ENCODE data around the gene NFATC2. TPM values are rescaled to one million over a fixed set of nuclear protein-coding genes. Genes with fewer than 3 reads are reported as not detected.

NFATC2 gene
- total RNA-seq, 1 experiment from 2014 or later: 5.0 TPM

GRCh38 chr20:51451484-51451883 is 91.0 kb downstream of the NFATC2 start:
- TF ChIP-seq TCF7L2 (IDR thresholded peaks at IDR 0.05; ENCODE audit: borderline replicate concordance, extremely low read depth, insufficient read depth, insufficient read length) (no peak), FOSL1 (IDR thresholded peaks at IDR 0.05; ENCODE audit: low read depth) (no peak), SP1 (IDR thresholded peaks at IDR 0.05; ENCODE audit: low read depth) (no peak), YY1 (IDR thresholded peaks at IDR 0.05; ENCODE audit: extremely low read depth, insufficient replicate concordance, low read depth, low read length) (no peak), ELF1 (IDR thresholded peaks at IDR 0.05; ENCODE audit: borderline replicate concordance, low read depth) (no peak), SRF (IDR thresholded peaks at IDR 0.05; ENCODE audit: low read depth) (no peak), CBX3 (IDR thresholded peaks at IDR 0.05; ENCODE audit: low read depth) (no peak)
- no peaks in the 10 kb centered on the region for H4K20me1 ChIP-seq (ENCODE audit: insufficient read depth)
- ChIA-PET RAD21 (ENCODE audit: low non-redundant PET in 1 of 2, low total read pairs in 2 of 2, uncharacterized antibody in 2 of 2, unreplicated experiment in 2 of 2) (no interaction called here), CTCF (no interaction called here), POLR2A (no interaction called here)
- no TSS peak for BruUV-seq (replicated peaks)
- no peaks in the 10 kb centered on the region for H3K27me3 ChIP-seq (ENCODE audit: insufficient read depth, low read length)
- peaks cover 5 to 7% of the 10 kb centered on the region in 2 experiments; a peak in 1 of 4 replicates for H3K9me3 ChIP-seq (ENCODE audit: control insufficient read depth in 1 of 2, insufficient read depth in 1 of 2, low read depth in 1 of 2, low read length in 2 of 2)
- H3K4me2 ChIP-seq (ENCODE audit: low read length): no peak overlapping the region
- H3K79me2 ChIP-seq (ENCODE audit: insufficient read depth, low read length): no peaks in the 10 kb centered on the region
- no peak overlapping the region for H3K4me3 ChIP-seq (replicated peaks in 1 of 2; ENCODE audit: low read depth in 1 of 2, low read length in 2 of 2)
- H3K27ac ChIP-seq (ENCODE audit: low read depth, low read length): no peak overlapping the region
- no peaks in the 10 kb centered on the region for H3K9me2 ChIP-seq (ENCODE audit: insufficient read depth)
- DNase-seq (ENCODE audit: low read depth, low spot score) (no peak), ATAC-seq (no peak)
- intact Hi-C loops (cut with micrococcal nuclease): no loop called here
- no peaks in the 10 kb centered on the region for H3K36me3 ChIP-seq (ENCODE audit: control insufficient read depth in 1 of 2, insufficient read depth in 2 of 2, low read length in 2 of 2)
- H2AFZ ChIP-seq (ENCODE audit: low read depth, low read length, poor library complexity, severe bottlenecking): no peak overlapping the region
- peaks cover 22 to 23% of the 10 kb centered on the region in 2 experiments for H3K4me1 ChIP-seq (ENCODE audit: control insufficient read depth in 1 of 2, insufficient read depth in 2 of 2, low read length in 2 of 2)
- H3K9ac ChIP-seq (ENCODE audit: low read length): no peak overlapping the region

GRCh38 chr20:51450984-51451383 is 91.5 kb downstream of the NFATC2 start:
- ChIA-PET RAD21 (ENCODE audit: low non-redundant PET in 1 of 2, low total read pairs in 2 of 2, uncharacterized antibody in 2 of 2, unreplicated experiment in 2 of 2) (no interaction called here), POLR2A (no interaction called here), CTCF (no interaction called here)
- H2AFZ ChIP-seq (ENCODE audit: low read depth, low read length, poor library complexity, severe bottlenecking): no peak overlapping the region
- H4K20me1 ChIP-seq (ENCODE audit: insufficient read depth): no peaks in the 10 kb centered on the region
- no peaks in the 10 kb centered on the region for H3K9me2 ChIP-seq (ENCODE audit: insufficient read depth)
- H3K9me3 ChIP-seq (ENCODE audit: control insufficient read depth in 1 of 2, insufficient read depth in 1 of 2, low read depth in 1 of 2, low read length in 2 of 2): peaks cover 5 to 7% of the 10 kb centered on the region in 2 experiments; a peak in 1 of 4 replicates
- peaks cover 23 to 24% of the 10 kb centered on the region in 2 experiments for H3K4me1 ChIP-seq (ENCODE audit: control insufficient read depth in 1 of 2, insufficient read depth in 2 of 2, low read length in 2 of 2)
- intact Hi-C loops (cut with micrococcal nuclease): no loop called here
- no peak for DNase-seq (ENCODE audit: low read depth, low spot score)
- no peak overlapping the region for H3K4me3 ChIP-seq (replicated peaks in 1 of 2; ENCODE audit: low read depth in 1 of 2, low read length in 2 of 2)
- H3K27ac ChIP-seq (ENCODE audit: low read depth, low read length): no peak overlapping the region
- H3K27me3 ChIP-seq (ENCODE audit: insufficient read depth, low read length): no peaks in the 10 kb centered on the region
- H3K79me2 ChIP-seq (ENCODE audit: insufficient read depth, low read length): no peaks in the 10 kb centered on the region
- no TSS peak for BruUV-seq (replicated peaks)
- no peaks in the 10 kb centered on the region for H3K36me3 ChIP-seq (ENCODE audit: control insufficient read depth in 1 of 2, insufficient read depth in 2 of 2, low read length in 2 of 2)
- TF ChIP-seq ZFX (IDR thresholded peaks at IDR 0.05) (no peak), EZH2 (IDR thresholded peaks at IDR 0.05) (no peak), MAX (IDR thresholded peaks at IDR 0.05) (no peak), CBX3 (IDR thresholded peaks at IDR 0.05; ENCODE audit: low read depth) (no peak), YY1 (IDR thresholded peaks at IDR 0.05; ENCODE audit: extremely low read depth, insufficient replicate concordance, low read depth, low read length) (no peak), ZNF274 (IDR thresholded peaks at IDR 0.05; ENCODE audit: low read depth, low read length) (no peak), SP1 (IDR thresholded peaks at IDR 0.05; ENCODE audit: low read depth) (no peak), EGR1 (IDR thresholded peaks at IDR 0.05; ENCODE audit: low read depth) (no peak), REST (IDR thresholded peaks at IDR 0.05; ENCODE audit: low read depth) (no peak), EZH2phosphoT487 (IDR thresholded peaks at IDR 0.05; ENCODE audit: borderline replicate concordance) (no peak), SRF (IDR thresholded peaks at IDR 0.05; ENCODE audit: low read depth) (no peak)
- no peak overlapping the region for H3K4me2 ChIP-seq (ENCODE audit: low read length)
- no peak overlapping the region for H3K9ac ChIP-seq (ENCODE audit: low read length)
- no peak for ATAC-seq

All from HCT116 (cell line).